GM18508 (cell line): Measurements from ENCODE around the gene ALG6.

Experiments used
- ATAC-seq: cut with Tn5 transposase; IDR thresholded peaks from one replicate; pipeline ENCODE4 v1.9.1; 2021; ENCODE audit warnings: moderate number of reproducible peaks; ENCODE audit not compliant: insufficient read depth, unreplicated experiment

Gene ALG6

GRCh38 chr1:63480057-63480456 is 112.6 kb downstream of the ALG6 start:
- no peak for ATAC-seq

GRCh38 chr1:63486629-63487028 is 119.2 kb downstream of the ALG6 start:
- ATAC-seq, result no peak

GRCh38 chr1:63487336-63488065 is 120.1 kb downstream of the ALG6 start:
- ATAC-seq, result no peak
